Measurements from ENCODE around the gene GLRA2.

DNA sequence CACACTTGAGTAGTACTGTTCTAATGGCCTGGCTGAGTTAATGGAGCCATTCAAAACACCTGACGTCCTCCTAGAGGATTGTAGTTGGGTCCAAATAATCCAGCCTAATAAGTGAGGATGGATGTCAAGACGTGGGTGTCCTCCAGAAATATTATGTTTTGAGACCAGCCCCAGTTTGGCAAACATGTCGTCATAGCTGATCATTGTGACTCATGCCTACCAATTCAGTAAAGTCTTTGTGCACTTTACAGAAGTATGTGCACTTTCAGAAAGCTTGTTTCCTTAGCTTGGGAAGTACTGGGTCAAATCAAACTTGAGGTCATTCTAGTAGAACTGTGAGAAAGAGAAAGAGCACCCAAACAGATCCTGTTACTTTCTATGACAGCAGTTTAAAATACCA, 37.6 kb upstream of the GLRA2 start:
- TF ChIP-seq, protein P1, sequence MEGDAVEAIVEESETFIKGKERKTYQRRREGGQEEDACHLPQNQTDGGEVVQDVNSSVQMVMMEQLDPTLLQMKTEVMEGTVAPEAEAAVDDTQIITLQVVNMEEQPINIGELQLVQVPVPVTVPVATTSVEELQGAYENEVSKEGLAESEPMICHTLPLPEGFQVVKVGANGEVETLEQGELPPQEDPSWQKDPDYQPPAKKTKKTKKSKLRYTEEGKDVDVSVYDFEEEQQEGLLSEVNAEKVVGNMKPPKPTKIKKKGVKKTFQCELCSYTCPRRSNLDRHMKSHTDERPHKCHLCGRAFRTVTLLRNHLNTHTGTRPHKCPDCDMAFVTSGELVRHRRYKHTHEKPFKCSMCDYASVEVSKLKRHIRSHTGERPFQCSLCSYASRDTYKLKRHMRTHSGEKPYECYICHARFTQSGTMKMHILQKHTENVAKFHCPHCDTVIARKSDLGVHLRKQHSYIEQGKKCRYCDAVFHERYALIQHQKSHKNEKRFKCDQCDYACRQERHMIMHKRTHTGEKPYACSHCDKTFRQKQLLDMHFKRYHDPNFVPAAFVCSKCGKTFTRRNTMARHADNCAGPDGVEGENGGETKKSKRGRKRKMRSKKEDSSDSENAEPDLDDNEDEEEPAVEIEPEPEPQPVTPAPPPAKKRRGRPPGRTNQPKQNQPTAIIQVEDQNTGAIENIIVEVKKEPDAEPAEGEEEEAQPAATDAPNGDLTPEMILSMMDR (IDR thresholded peaks at IDR 0.05), result no peak
- TF ChIP-seq POLR2A (IDR thresholded peaks at IDR 0.05), result no peak
